ENCODE measurements around the gene MS4A7.
A peak's percentile ranks its signal among the peaks of the same experiment; 100 is the strongest.
"Not testable (repeated sequence)": the region's sequence is repeated elsewhere in the genome, so short reads cannot be mapped to it uniquely, and the experiment has no call there.

MS4A7 gene, protein sequence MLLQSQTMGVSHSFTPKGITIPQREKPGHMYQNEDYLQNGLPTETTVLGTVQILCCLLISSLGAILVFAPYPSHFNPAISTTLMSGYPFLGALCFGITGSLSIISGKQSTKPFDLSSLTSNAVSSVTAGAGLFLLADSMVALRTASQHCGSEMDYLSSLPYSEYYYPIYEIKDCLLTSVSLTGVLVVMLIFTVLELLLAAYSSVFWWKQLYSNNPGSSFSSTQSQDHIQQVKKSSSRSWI

GRCh38 chr11:60378354-60378753 is at the start of gene MS4A7:
Gene MS4A7 (plus strand): TSS chr11:60378532. CDS start chr11:60383142, 4,610 bp downstream.
- DNase-seq (ENCODE audit: low read depth) = no peak

- DNase-seq (ENCODE audit: low read depth) = no peak
Measured at GRCh38 chr11:60332846-60333245, 45.5 kb upstream of the MS4A7 start.

- no peak for DNase-seq (ENCODE audit: low read depth)
Measured at GRCh38 chr11:60334005-60334620, 44.2 kb upstream of the MS4A7 start.

DNA sequence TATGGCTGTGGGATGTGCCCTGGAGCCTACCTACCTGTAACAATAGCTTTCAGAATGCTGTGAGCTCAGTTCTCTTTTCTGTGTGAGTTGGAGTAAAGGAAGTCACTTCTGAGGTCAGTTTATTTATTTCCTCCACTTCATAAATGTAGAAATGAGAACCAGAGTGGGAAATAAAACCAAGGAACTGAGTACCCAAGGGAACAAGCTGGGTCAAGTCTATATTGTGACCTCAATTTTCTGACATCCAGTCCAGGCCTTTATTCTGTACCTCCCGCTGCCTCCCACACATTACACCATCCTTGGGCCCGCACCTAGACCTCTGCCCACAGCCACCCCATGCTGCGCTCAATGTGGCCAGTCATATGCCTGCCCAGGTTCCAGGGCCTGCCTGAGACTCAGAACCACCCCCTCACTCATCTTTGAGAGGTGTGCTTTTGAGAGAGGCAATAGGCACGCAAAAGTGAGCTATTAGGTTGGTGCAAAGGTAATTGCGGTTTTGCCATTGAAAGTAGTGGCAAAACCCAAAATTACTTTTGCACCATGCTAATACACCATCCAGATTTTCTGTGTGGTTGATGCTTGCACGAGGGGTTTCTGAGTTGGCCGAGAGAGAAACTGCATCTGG is 41.5 kb upstream of the MS4A7 start:
- no peak for DNase-seq (ENCODE audit: low read depth)

DNA sequence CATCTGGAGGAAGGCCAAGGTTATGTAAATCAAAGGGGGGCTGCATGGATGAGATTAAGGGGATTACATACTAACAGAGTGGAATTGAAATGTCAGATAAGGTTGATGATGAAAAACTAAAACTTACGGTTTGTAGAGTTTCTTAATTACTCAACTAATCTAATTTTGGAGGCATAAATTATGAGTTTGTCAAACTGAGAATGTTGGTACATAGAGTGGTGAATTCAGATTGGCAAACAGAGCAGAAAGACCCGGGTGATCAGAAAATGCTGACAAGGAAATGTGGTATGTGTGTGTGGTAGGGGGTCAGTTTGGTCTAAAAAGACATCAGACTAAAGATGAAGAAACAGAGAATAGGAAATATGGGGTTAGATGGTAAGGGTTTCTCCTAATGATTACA is 40.3 kb upstream of the MS4A7 start:
- DNase-seq (ENCODE audit: low read depth) = no peak

GRCh38 chr11:60339356-60339755 is 39.0 kb upstream of the MS4A7 start:
- no peak for DNase-seq (ENCODE audit: low read depth)

DNA sequence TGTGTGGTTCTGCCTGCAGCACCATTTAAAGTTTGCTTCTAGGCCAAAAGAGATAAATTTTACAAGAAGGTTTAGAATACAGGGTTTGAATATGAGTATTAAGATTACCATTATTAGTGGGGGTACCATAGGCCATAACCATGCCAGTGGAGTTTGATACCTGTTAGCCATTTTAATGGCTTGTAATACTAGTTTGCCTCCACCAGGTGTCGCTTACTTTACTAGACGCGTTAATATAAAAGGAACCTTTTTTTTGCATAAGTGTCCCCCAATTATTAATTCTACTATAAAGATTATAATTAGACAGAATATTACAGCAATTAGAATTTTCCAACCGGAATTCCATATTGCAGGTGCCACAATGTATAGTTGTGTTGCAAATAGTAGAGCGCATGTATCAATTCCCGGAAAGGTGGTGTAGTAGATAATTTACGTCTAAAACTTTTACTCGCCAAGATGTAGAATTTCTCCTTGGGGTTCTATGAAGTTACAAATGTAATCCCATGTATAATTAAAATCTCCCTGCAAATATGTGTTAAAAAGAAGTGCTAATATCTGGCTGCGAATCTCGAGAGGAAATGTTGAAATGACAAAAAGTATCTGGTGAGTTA is 35.1 kb upstream of the MS4A7 start:
- no peak for DNase-seq (ENCODE audit: low read depth)

GRCh38 chr11:60344146-60344545 is 34.2 kb upstream of the MS4A7 start:
- DNase-seq (ENCODE audit: low read depth) = no peak

GRCh38 chr11:60345489-60345888 is 32.8 kb upstream of the MS4A7 start:
- DNase-seq (ENCODE audit: low read depth) = no peak

DNA sequence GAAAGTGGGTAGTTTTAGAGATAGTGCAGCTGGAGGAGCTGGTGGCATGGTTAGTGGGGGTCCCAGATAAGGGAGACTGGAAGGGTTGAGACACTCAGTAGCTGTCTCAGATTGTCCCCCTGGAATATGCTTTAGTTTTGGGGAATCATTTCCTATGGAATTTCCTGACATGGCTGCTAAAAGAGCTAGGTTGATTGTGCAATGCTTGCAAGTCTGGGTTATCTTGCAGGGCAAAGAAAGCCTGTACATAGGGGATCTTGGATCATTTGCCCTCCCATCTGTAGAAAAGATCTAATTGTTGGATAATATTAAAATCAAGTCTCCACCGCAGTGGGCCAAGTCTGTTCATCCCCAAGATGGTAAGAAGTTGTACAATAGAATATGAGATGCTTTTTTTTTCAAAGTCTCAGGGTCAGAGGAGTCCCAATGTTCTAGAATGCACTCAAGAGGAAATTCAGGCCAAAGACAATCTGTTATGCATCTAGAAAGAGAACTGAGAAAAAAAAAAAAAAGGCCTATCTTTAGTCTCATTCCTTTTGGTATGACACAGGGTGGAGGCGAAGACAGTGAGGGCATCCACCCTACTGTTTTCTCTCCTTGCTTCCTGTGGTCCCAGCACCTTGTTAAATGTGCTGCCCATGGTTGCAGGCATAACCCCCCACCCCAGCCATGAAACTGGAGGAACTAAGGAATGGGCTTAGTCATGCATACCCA is 31.1 kb upstream of the MS4A7 start:
- no peak for DNase-seq (ENCODE audit: low read depth)

DNA sequence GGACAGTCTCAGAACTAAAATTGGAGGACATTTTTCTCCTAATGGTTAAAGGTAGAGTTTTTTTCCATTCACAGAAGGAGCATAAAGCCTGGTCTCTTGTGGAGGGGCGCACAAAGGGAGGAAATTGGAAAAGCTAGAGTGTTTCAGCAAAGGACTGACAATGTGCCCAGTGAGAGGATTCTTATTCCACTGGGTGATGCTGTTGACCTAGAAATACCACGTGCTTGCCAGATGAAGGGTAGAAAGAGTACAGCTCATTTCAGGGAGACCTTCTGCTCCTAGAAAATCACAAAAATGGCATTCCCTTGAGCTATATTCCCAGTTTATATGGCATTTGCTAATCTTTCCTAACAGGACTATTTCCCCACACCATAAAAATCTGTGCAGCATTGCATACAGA is 30.2 kb upstream of the MS4A7 start:
- no peak for DNase-seq (ENCODE audit: low read depth)

DNA sequence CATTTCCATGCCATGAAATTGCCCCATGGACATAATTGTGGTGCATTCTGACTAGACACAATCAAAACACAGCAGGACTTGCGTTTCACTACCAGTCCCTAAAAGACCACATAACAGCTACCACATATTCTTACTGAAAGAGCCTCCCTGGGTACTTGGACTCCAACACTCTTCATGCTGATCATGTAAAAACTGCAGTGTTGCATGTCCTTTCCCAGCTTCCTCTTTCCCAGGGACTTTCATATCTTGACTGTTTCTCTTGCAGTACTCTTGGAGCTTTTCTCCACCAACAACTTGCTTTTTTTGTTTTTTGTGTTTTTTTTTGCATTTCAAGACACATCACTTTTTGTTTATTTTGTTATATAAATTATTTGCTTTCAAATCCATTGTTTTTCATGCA is 28.3 kb upstream of the MS4A7 start:
- DNase-seq (ENCODE audit: low read depth) = no peak

DNA sequence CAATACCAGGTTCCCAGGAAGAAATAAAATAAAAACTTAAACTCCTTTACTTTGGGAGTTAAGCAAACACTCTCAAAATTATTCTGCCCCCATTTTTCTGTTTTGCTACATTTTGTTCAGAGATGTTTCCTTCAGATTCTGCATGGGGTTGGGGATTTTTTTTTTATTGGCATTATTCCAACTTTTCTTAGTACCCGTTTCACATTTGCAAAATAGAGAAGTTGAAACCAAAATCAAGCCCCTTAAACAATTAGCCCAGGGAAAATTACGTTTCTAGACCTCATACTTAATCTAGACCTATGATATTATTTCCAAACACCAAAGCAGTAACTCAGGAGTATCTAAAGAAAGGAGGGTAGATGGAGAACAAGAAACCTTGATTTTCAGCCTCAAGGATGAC is 20.6 kb upstream of the MS4A7 start:
- DNase-seq (ENCODE audit: low read depth) = no peak

DNA sequence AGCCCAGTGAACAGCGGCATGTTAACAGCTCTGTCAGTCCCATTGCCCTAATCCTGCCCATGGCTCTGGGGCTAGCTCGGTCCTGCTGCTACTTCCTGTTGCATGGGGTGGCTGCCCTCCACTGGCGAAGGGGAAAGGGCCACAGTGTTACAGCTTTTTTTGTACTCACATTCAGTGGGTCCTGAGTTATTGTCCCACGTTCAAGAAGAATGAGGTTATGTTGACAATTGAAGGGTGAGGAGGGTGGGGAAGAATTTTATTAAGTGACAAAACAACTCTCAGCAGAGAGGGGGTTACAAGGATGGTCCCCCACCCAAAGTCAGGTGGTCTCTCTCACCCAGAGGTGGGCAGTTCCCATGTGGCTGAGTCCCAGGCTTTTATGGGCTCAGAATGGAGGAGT is 17.7 kb upstream of the MS4A7 start:
- DNase-seq (ENCODE audit: low read depth) = no peak

DNA sequence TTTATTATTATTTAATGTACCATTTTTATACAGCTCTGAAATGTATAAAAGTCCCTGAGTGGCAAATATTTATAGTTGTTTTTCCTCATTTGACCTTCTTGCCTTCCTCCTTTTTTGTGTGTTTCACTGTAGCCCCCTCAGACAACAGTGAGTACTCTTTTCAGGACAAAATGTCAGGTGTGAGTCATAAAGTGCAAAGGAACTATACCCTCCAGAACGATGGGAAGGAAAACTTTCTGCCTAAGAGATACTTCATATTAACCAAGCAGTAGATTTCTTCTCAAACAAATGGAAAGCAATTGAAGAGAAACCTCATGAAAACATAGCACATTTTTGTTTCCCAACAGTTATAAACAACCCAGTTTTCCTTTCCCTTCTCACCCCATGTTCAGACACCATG is 16.1 kb upstream of the MS4A7 start:
- no peak for DNase-seq (ENCODE audit: low read depth)

- peak; percentile 23 for DNase-seq (ENCODE audit: low read depth)
Measured at GRCh38 chr11:60363542-60364470, 14.5 kb upstream of the MS4A7 start.

GRCh38 chr11:60366262-60366904 is 11.9 kb upstream of the MS4A7 start:
- not testable (repeated sequence) for DNase-seq (ENCODE audit: low read depth)

DNA sequence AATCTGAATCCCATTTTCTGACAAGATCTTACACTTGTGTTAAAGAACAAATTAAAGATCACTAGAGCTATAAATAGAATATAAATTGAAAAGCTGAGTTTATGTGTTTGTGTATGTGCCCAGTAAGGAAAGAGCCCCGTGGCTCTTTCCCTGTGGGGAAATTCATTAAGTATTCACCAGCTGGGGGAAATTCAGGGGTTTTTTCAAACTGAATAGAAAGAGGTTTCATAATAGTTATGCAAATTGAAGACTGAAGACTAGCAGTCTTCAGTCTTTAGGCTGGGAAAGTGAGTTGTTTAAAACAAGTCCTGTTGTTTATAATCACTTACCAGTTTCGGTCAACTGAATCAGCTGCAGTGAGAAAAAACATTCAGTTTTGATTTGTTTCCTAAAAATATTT is 11.3 kb upstream of the MS4A7 start:
- no peak for DNase-seq (ENCODE audit: low read depth)

GRCh38 chr11:60367896-60368295 is 10.4 kb upstream of the MS4A7 start:
- no peak for DNase-seq (ENCODE audit: low read depth)

GRCh38 chr11:60370252-60370810 is 8.0 kb upstream of the MS4A7 start:
- DNase-seq (ENCODE audit: low read depth) = no peak
